PC-9 (cell line): ENCODE data around the gene PLXNA3. TPM values are rescaled to one million over a fixed set of nuclear protein-coding genes. Genes with fewer than 3 reads are reported as not detected.

Source experiments
- BruUV-seq: library from RNA; stranded (reverse); fragments of 400-500 nt; replicated peaks from 2 replicates; lab custom pipeline; 2021; lab: Mats Ljungman, UMichigan
- CTCF ChIA-PET: fragments of 300-600 bp; sonication (Branson Sonifier 250); formaldehyde crosslinking; loops from one replicate; lab custom pipeline; 2022; ENCODE audit warnings: antibody characterized with exemption; lab: Charles Lee
- POLR2A ChIA-PET: fragments of 300-600 bp; sonication (Branson Sonifier 250); formaldehyde crosslinking; loops from one replicate; lab custom pipeline; 2022; ENCODE audit warnings: antibody characterized with exemption; ENCODE audit not compliant: unreplicated experiment; lab: Charles Lee
- DNase-seq, 2 experiments: peaks; one replicate each; pipeline versions ENCODE4 v3.0.0 to v3.0.0-alpha.2; 2015 to 2022; ENCODE audit warnings: mixed read lengths in 1 of 2
- H2AFZ ChIP-seq: fragments of 200-600 bp; sonication (generic); 2 replicates; pipeline ENCODE4 v1.8.1; 2017; ENCODE audit warnings: antibody characterized with exemption
- H3F3A ChIP-seq: fragments of 200-600 bp; sonication (generic); 2 replicates; pipeline ENCODE4 v1.8.1; 2017; ENCODE audit warnings: antibody characterized with exemption, mild to moderate bottlenecking, low read depth; ENCODE audit not compliant: insufficient read depth
- H3K27ac ChIP-seq: fragments of 200-600 bp; sonication (generic); 2 replicates; pipeline ENCODE4 v1.6.1; 2016; ENCODE audit warnings: mixed run types
- H3K27me3 ChIP-seq: fragments of 200-600 bp; sonication (generic); 2 replicates; pipeline ENCODE4 v1.6.1; 2016; ENCODE audit warnings: low read depth, mixed run types; ENCODE audit not compliant: insufficient read depth
- H3K36me3 ChIP-seq: fragments of 200-600 bp; sonication (generic); 2 replicates; pipeline ENCODE4 v1.6.1; 2016; ENCODE audit warnings: low read depth, mixed run types
- H3K4me1 ChIP-seq: fragments of 200-600 bp; sonication (generic); replicated peaks from 2 replicates; pipeline ENCODE4 v1.6.1; 2016; ENCODE audit warnings: mixed run types; ENCODE audit not compliant: insufficient read depth
- H3K4me2 ChIP-seq: fragments of 200-600 bp; sonication (generic); 2 replicates; pipeline ENCODE4 v1.6.1; 2017; ENCODE audit warnings: mixed run types
- H3K4me3 ChIP-seq: fragments of 200-600 bp; sonication (generic); 2 replicates; pipeline ENCODE4 v1.6.1; 2016; ENCODE audit warnings: mixed run types
- H3K79me2 ChIP-seq: fragments of 200-600 bp; sonication (generic); 2 replicates; pipeline ENCODE4 v1.6.1; 2017; ENCODE audit warnings: low read depth, mixed run types
- H3K9me2 ChIP-seq: fragments of 200-600 bp; sonication (generic); 2 replicates; pipeline ENCODE4 v1.8.1; 2017; ENCODE audit warnings: mild to moderate bottlenecking; ENCODE audit not compliant: insufficient read depth
- H3K9me3 ChIP-seq: fragments of 200-600 bp; sonication (generic); 2 replicates; pipeline ENCODE4 v1.8.1; 2016; ENCODE audit warnings: low read depth; ENCODE audit not compliant: insufficient read depth
- H4K20me1 ChIP-seq: fragments of 200-600 bp; sonication (generic); 2 replicates; pipeline ENCODE4 v1.8.1; 2017; ENCODE audit not compliant: insufficient read depth
- EZH2 ChIP-seq: fragments of 200-600 bp; sonication (generic); IDR thresholded peaks from 2 replicates; pipeline ENCODE4 v1.8.0; 2017; ENCODE audit warnings: antibody characterized with exemption, low read depth
- intact Hi-C: fragments of 100-400 bp; cut with micrococcal nuclease; formaldehyde crosslinking; loops from one replicate; pipeline ENCODE4 v1.10.0; 2022; ENCODE audit not compliant: unreplicated experiment
- total RNA-seq: library from RNA; stranded (reverse); gene quantifications from 2 replicates; pipeline ENCODE4 v1.2.3, GENCODE V29; 2021
- TF ChIP-seq, protein P1 (sequence below): fragments of 200-600 bp; sonication (generic); conservative IDR thresholded peaks from 2 replicates; pipeline ENCODE4 v1.6.1; 2017; ENCODE audit warnings: mixed run types, antibody characterized with exemption, mild to moderate bottlenecking, moderate library complexity

Gene PLXNA3
- total RNA-seq, 1 experiment from 2014 or later = 124 TPM

GRCh38 chrX:154509455-154509854, 51.4 kb downstream of the PLXNA3 start:
- no peaks in the 10 kb centered on the region for H3K9me3 ChIP-seq
- POLR2A ChIA-PET = no interaction called here

DNA sequence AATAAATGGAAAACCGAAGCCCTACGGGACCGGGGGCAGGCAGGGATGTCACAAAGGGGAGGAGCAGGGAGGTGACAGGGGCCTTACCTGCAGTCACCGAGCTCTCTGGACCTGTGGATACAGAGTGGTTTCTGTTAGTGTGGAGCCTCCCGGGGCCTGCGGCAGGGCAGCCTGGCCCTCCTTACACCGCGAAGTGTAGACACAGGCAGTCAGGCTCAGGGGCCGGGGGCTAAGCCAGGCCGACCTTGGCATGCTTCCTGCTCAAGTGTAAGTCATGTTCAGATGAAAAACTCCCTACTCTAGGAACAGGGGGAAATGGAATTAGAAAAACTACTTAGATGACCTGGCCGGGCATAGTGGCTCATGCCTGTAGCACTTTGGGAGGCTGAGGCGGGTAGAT, 53.7 kb downstream of the PLXNA3 start:
- H3K4me1 ChIP-seq = no peaks in the 10 kb centered on the region
- no peak overlapping the region for H2AFZ ChIP-seq
- H3K4me3 ChIP-seq = no peak overlapping the region
- no peaks in the 10 kb centered on the region for H3K9me3 ChIP-seq
- no peaks in the 10 kb centered on the region for H3K27me3 ChIP-seq
- BruUV-seq = no TSS peak
- no peak for TF ChIP-seq EZH2
- TF ChIP-seq, protein P1, sequence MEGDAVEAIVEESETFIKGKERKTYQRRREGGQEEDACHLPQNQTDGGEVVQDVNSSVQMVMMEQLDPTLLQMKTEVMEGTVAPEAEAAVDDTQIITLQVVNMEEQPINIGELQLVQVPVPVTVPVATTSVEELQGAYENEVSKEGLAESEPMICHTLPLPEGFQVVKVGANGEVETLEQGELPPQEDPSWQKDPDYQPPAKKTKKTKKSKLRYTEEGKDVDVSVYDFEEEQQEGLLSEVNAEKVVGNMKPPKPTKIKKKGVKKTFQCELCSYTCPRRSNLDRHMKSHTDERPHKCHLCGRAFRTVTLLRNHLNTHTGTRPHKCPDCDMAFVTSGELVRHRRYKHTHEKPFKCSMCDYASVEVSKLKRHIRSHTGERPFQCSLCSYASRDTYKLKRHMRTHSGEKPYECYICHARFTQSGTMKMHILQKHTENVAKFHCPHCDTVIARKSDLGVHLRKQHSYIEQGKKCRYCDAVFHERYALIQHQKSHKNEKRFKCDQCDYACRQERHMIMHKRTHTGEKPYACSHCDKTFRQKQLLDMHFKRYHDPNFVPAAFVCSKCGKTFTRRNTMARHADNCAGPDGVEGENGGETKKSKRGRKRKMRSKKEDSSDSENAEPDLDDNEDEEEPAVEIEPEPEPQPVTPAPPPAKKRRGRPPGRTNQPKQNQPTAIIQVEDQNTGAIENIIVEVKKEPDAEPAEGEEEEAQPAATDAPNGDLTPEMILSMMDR = no peak
- no peaks in the 10 kb centered on the region for H3K9me2 ChIP-seq
- no peaks in the 10 kb centered on the region for H3K36me3 ChIP-seq
- CTCF ChIA-PET = no interaction called here
- H3K79me2 ChIP-seq = no peaks in the 10 kb centered on the region
- no peak overlapping the region for H3K4me2 ChIP-seq
- intact Hi-C loops = no loop called here
- no peaks in the 10 kb centered on the region for H4K20me1 ChIP-seq
- DNase-seq = no peak
- POLR2A ChIA-PET = no interaction called here
- H3K27ac ChIP-seq = no peak overlapping the region
- H3F3A ChIP-seq = no peaks in the 10 kb centered on the region

More at GRCh38 chrX:154509455-154509854, 51.4 kb downstream of the PLXNA3 start:
- no peaks in the 10 kb centered on the region for H3K36me3 ChIP-seq
- no TSS peak for BruUV-seq
- TF ChIP-seq EZH2 = no peak
- TF ChIP-seq, protein P1 = no peak
- no peaks in the 10 kb centered on the region for H3K27me3 ChIP-seq
- H3K4me3 ChIP-seq = no peak overlapping the region
- CTCF ChIA-PET = no interaction called here
- no peaks in the 10 kb centered on the region for H3K9me2 ChIP-seq
- H2AFZ ChIP-seq = no peak overlapping the region
- peaks cover 14% of the 10 kb centered on the region for H3K4me1 ChIP-seq
- H3F3A ChIP-seq = peaks cover 14% of the 10 kb centered on the region; the same call in 1 of the 2 replicates
- no peaks in the 10 kb centered on the region for H4K20me1 ChIP-seq
- H3K27ac ChIP-seq = no peak overlapping the region
- H3K4me2 ChIP-seq = no peak overlapping the region
- H3K79me2 ChIP-seq = no peaks in the 10 kb centered on the region
- intact Hi-C loops = no loop called here
- no peak for DNase-seq

GRCh38 chrX:154512879-154513553, 54.9 kb downstream of the PLXNA3 start:
- Histone ChIP-seq H3K27ac (no peak overlapping the region), H3K27me3 (no peaks in the 10 kb centered on the region), H3K4me2 (no peak overlapping the region), H2AFZ (no peak overlapping the region), H3K79me2 (no peaks in the 10 kb centered on the region), H3K9me2 (no peaks in the 10 kb centered on the region), H3K4me1 (no peaks in the 10 kb centered on the region), H3K9me3 (no peaks in the 10 kb centered on the region), H3K36me3 (no peaks in the 10 kb centered on the region), H3K4me3 (no peak overlapping the region), H3F3A (no peaks in the 10 kb centered on the region), H4K20me1 (no peaks in the 10 kb centered on the region)
- CTCF ChIA-PET = no interaction called here
- DNase-seq = no peak
- TF ChIP-seq, protein P1 = no peak
- TF ChIP-seq EZH2 = no peak
- intact Hi-C loops = no loop called here
- POLR2A ChIA-PET = no interaction called here
- BruUV-seq = no TSS peak
